GM18951 (cell line): ENCODE results near the gene CPVL.

Source experiments
- POLR2A ChIP-seq: IDR thresholded peaks from 4 replicates; pipeline ENCODE4 v1.6.1; 2011; ENCODE audit warnings: mild to moderate bottlenecking; ENCODE audit not compliant: insufficient read length, insufficient read depth; ENCODE audit errors: extremely low read depth
- in situ Hi-C: fragments of 300-500 bp; cut with MboI; formaldehyde crosslinking; loops from one replicate; pipeline ENCODE4 v1.12.0; 2022; ENCODE audit warnings: low sequenced_read_pairs, mixed read lengths, inconsistent platforms; ENCODE audit not compliant: unreplicated experiment

Gene CPVL

DNA sequence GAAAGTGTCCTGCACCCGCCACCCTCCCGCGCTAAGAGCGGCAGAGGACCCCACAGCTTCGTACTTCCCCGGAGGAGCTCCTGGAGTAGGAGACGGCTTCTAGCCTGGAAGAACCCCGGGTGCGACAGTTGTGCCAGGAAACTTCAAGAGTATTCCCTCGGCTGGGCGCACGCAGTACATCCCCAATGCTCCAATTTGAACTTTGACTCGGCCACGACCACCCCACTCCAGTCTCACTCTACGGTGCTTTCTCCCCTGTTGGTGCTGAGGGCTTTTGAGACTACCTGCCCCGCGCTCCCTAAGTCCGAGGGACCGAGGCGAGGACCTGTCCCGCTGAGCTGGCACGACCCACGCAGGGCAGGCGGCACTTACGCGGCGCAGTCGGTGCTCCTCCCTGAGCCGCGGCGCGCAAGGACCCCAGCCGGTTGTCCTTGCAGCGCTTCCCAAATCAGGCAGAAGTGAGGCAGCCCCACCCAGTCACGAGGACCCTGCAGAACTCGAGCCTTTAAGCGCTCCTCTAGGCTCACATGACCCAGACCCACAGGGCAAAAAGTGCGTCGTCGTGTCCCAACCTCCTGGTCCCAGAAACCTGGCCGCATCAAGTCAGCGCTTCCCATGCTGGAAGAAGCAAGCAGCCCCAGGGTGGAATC is at the start of gene CPVL:
CPVL (minus strand) TSS at position 481 of the 650 bp plus-strand sequence. CDS start 25,476 bp downstream, outside the sequence.
- no peak for TF ChIP-seq POLR2A
- in situ Hi-C loops = no loop called here

DNA sequence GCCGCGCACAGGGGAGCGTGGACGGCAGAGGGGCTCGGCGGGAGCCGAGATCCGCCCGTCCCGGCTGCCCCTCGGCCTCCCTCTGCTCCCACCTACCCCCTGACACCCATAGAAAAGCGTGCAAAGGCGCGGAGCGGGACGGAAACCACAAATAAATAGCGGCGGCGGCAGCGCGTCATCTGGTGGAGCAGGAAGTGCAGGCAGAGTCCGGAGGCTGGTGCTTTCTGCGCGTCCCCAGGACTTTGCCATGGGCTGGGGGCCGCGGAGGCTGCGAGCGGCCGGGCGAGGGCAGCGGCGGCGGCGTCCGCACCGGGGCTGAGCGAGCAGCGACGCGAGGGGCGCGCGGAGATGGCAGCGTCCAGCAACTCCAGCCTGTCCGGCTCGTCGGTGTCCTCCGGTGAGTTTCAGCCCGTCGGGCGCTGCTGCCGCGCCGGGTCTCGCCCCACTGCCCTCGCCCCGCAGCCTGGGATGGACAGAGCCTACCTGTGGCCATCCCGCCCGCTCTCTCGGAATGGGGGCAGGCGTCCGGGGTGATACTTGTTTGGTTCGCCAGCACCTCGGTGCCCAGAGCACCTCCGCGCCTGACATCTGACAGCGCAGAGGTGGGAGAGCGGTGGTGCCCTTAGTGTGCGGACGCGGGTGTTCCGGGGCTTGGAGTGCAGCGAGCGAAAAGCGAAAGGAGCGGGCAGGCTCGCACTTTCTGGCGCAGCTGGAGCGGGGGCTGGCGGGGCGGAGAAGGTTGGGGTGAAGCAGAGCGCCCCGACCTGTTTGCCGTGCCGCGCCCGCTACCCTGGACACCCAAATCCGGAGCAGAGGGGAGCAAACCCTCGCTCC is 48.5 kb upstream of the CPVL start, which contains the start of gene CHN2:
CHN2 (plus strand) TSS at position 182 of the 834 bp plus-strand sequence.
- in situ Hi-C loops = loop anchor here (10.0 kb wide), 1 partner anchor 210 kb away; no protein-coding TSS in a partner anchor
- TF ChIP-seq POLR2A = no peak

GRCh38 chr7:29194206-29194593 is 47.9 kb upstream of the CPVL start:
- in situ Hi-C loops = loop anchor here (10.0 kb wide), 1 partner anchor 211 kb away; no protein-coding TSS in a partner anchor
- TF ChIP-seq POLR2A = no peak

DNA sequence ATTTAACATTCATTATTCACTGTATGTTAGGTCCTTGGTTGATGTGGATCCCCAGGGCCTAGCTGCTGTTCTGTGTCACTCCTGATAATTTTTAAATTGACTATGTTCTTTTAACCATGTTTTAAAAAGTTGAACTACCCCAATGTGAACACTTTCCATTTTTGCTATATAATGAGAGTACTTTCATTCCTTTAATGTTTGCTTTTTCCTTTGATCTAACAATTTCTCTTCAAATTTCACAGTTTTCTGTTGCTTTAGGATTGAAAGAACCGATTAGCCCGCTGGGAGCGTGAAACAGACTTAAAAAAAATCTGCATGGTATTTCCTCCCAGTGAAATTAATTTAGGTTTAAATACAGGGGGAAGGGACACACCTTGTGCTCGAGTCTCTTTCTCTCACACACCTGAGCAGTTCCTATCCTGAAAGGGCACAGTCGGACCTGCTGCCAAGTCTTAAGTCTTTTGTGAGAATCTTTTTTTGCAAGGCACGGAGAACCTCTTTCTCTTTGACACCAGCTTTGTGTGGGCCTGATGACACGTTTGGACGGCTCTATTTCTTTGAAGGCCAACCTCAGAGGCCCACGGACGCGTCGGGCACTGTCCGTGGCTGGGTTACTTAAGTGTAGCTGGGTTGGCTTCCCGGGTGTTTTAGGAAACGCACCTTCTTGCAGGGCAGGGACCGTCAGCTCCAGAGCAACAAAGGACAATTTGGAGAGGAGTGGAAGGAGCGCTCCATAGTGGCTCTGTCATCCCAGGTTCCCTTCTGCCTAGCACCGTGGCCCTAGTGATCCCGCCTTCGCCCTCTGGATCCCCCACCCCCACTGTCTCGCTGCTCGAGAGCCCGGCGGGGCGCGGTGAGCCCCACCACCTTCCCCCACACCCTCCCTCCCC is 47.2 kb upstream of the CPVL start:
- in situ Hi-C loops = loop anchor here (10.0 kb wide), 1 partner anchor 211 kb away; no protein-coding TSS in a partner anchor
- TF ChIP-seq POLR2A = no peak

GRCh38 chr7:29192811-29193210 is 46.5 kb upstream of the CPVL start:
- TF ChIP-seq POLR2A = no peak
- in situ Hi-C loops = loop anchor here (10.0 kb wide), 1 partner anchor 212 kb away; no protein-coding TSS in a partner anchor

- no peak for TF ChIP-seq POLR2A
- in situ Hi-C loops = loop anchor here (10.0 kb wide), 1 partner anchor 212 kb away; no protein-coding TSS in a partner anchor
Observed at GRCh38 chr7:29192323-29192722, 46.0 kb upstream of the CPVL start.

- no peak for TF ChIP-seq POLR2A
- in situ Hi-C loops = loop anchor here (10.0 kb wide), 1 partner anchor 214 kb away; no protein-coding TSS in a partner anchor
Observed at GRCh38 chr7:29190349-29191045, 44.2 kb upstream of the CPVL start.

DNA sequence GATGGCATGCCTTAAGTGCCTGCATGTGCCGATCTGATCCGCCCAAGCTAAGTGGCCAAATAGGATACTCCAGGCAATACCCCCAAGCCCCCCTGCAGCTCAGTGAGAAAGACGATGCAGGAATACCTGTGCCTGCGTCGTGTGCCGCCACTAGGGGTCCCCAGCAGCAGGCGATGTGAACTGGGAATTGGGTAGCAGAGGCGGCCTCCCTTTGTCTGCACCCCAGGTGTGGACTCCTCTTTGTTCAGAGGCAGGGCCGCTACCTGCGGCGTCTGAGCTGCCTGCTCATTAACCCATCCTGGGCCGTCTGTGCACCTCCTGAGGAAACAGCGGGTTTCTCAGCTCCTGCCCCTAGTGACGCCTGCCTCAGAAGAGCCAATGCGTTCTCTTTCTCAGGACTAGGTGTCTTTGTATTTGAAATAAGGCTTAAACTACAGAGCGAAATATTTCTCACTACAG is 43.4 kb upstream of the CPVL start:
- TF ChIP-seq POLR2A = no peak
- in situ Hi-C loops = loop anchor here (10.0 kb wide), 1 partner anchor 215 kb away; no protein-coding TSS in a partner anchor

DNA sequence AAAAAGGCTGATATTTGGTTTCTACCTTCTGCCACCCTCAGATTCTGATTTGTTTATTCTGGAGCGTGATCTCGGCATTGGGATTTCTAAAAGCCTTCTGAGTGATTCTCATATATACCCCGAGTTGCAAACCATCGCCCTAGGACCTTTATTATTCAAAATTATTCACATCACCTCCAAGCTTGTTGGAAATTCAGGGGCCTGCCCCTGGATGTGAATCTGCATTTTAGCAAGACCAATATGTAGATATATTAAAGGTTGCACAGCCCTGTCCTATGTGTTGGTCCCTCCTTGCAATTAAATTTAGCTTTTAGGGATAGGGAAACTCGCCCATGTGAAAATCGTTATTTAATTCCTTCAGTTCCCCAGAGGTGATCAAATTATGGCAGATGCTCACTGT is 39.3 kb upstream of the CPVL start:
- no peak for TF ChIP-seq POLR2A
- in situ Hi-C loops = no loop called here

- in situ Hi-C loops = no loop called here
- TF ChIP-seq POLR2A = no peak
Observed at GRCh38 chr7:29184599-29184998, 38.3 kb upstream of the CPVL start.

DNA sequence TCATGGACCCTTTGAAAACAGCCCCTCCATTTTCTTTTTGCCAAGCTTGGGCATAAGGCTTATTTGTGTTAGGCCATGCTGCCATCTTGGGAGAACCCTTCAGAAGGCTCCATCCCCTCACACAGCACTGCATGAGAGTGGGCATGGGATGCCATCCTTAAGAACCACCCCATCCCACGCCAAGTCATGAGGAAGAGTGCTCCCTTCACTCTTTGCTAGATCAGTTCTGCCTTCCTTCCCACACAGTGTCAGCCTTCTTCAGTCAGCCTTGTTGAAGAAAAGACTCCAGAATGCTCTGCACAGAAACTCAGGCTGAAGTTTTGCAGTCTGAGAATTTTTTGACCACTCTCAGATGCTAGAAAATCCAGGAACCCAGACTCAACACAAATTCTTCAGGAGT is 32.8 kb upstream of the CPVL start:
- no peak for TF ChIP-seq POLR2A
- in situ Hi-C loops = no loop called here
